HT1080 (cell line): ENCODE results near the gene ANO1. TPM values are rescaled to one million over a fixed set of nuclear protein-coding genes. Genes with fewer than 3 reads are reported as not detected.
"Not testable (repeated sequence)": the region's sequence is repeated elsewhere in the genome, so short reads cannot be mapped to it uniquely, and the experiment has no call there.

Experiments used
- DNase-seq: peaks from one replicate; pipeline ENCODE4 v3.0.0-alpha.2; 2015; ENCODE audit warnings: low read depth
- total RNA-seq: library from RNA; depleted of rRNA; stranded (reverse); fragments of >200 nt; shearing (Covaris generic); gene quantifications from 2 replicates; pipeline ENCODE4 v1.2.3, GENCODE V29; 2014

ANO1 gene
- total RNA-seq, 1 experiment from 2014 or later, result 0.26 TPM

- no peak for DNase-seq
Measured at GRCh38 chr11:70185348-70186055, 107.4 kb downstream of the ANO1 start.

- no peak for DNase-seq
Measured at GRCh38 chr11:70186420-70186819, 108.3 kb downstream of the ANO1 start.

- no peak for DNase-seq
Measured at GRCh38 chr11:70186936-70187335, 108.8 kb downstream of the ANO1 start.

GRCh38 chr11:70187771-70188170 lies 109.7 kb downstream of the ANO1 start:
- no peak for DNase-seq

GRCh38 chr11:70189622-70190021 lies 111.5 kb downstream of the ANO1 start:
- DNase-seq, result no peak

- peak; percentile 55 for DNase-seq
Measured at GRCh38 chr11:70191495-70192140, 113.5 kb downstream of the ANO1 start.

GRCh38 chr11:70192666-70193410 lies 114.7 kb downstream of the ANO1 start:
- no peak for DNase-seq

- no peak for DNase-seq
Measured at GRCh38 chr11:70193411-70194292, 115.5 kb downstream of the ANO1 start.

GRCh38 chr11:70194792-70195791 lies 117.0 kb downstream of the ANO1 start:
- DNase-seq, result no peak

- DNase-seq, result peak; percentile 69
Measured at GRCh38 chr11:70200212-70200844, 122.2 kb downstream of the ANO1 start.

- DNase-seq, result not testable (repeated sequence)
Measured at GRCh38 chr11:70201047-70201446, 122.9 kb downstream of the ANO1 start.

- no peak for DNase-seq
Measured at GRCh38 chr11:70201882-70202861, 124.1 kb downstream of the ANO1 start.

GRCh38 chr11:70202920-70203750 lies 125.0 kb downstream of the ANO1 start, which contains the start of gene FADD:
TSS of gene FADD (plus strand) at chr11:70203296. CDS start at chr11:70203460, 164 bp downstream.
- DNase-seq, result peak; percentile 90

- DNase-seq, result peak; percentile 89
Measured at GRCh38 chr11:70203751-70204465, 125.8 kb downstream of the ANO1 start.

GRCh38 chr11:70204466-70204799 lies 126.3 kb downstream of the ANO1 start:
- DNase-seq, result no peak

- no peak for DNase-seq
Measured at GRCh38 chr11:70205049-70205725, 127.1 kb downstream of the ANO1 start.
